ENCODE results near the gene MCOLN1.

DNA sequence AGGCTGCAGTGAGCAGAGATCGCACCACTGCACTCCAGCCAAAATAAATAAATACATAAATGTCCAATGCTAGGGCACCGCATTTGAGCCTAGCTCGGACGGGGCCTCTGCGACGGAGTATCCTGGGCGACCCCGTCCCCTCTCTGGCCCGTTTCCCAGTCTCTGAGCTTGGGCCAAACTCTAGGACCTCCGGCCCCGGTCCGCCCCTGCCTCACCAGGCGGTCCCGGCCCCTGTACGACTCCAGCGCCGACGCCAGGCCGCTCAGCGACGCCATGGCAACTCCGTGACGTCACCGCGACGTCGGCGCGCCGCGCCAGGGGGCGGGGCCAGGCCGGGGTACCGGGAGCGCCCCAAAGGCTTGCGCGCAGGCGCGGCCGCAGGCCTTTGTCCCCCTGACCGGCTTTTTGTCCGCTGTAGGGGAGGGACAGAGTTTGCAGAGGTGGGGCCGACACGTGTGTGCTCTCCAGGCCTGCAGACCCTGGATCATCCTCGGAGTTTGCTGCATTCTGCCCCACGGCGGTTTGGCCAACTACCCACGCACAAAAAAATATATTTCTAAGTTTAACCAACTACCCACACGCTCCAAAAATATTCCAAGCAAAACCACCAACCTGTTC is 33.6 kb upstream of the MCOLN1 start, which contains the start of gene PEX11G:
- TF ChIP-seq, protein P1, sequence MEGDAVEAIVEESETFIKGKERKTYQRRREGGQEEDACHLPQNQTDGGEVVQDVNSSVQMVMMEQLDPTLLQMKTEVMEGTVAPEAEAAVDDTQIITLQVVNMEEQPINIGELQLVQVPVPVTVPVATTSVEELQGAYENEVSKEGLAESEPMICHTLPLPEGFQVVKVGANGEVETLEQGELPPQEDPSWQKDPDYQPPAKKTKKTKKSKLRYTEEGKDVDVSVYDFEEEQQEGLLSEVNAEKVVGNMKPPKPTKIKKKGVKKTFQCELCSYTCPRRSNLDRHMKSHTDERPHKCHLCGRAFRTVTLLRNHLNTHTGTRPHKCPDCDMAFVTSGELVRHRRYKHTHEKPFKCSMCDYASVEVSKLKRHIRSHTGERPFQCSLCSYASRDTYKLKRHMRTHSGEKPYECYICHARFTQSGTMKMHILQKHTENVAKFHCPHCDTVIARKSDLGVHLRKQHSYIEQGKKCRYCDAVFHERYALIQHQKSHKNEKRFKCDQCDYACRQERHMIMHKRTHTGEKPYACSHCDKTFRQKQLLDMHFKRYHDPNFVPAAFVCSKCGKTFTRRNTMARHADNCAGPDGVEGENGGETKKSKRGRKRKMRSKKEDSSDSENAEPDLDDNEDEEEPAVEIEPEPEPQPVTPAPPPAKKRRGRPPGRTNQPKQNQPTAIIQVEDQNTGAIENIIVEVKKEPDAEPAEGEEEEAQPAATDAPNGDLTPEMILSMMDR (conservative IDR thresholded peaks at IDR 0.05; ENCODE audit: low read length), result no peak
- no peak for TF ChIP-seq EZH2phosphoT487 (IDR thresholded peaks at IDR 0.05; ENCODE audit: borderline replicate concordance, low read depth, low read length)

All from OCI-LY7 (cell line).